AG09309 (cell line): ENCODE results near the gene TPRN.

Source experiments
- DNase-seq: peaks from one replicate; pipeline ENCODE4 v3.0.0-alpha.2; 2010; ENCODE audit warnings: low read depth
- H3K4me3 ChIP-seq: 2 replicates; pipeline ENCODE4 v1.5.1; 2011; ENCODE audit warnings: mild to moderate bottlenecking, low read depth, low read length, moderate library complexity; ENCODE audit not compliant: control insufficient read depth
- TF ChIP-seq, protein P1 (sequence below): IDR thresholded peaks from 2 replicates; pipeline ENCODE4 v1.5.1; 2011; ENCODE audit warnings: mild to moderate bottlenecking, low read depth, low read length, inconsistent platforms; ENCODE audit not compliant: insufficient read depth, control insufficient read depth; ENCODE audit errors: missing control alignments

The TPRN gene

DNA sequence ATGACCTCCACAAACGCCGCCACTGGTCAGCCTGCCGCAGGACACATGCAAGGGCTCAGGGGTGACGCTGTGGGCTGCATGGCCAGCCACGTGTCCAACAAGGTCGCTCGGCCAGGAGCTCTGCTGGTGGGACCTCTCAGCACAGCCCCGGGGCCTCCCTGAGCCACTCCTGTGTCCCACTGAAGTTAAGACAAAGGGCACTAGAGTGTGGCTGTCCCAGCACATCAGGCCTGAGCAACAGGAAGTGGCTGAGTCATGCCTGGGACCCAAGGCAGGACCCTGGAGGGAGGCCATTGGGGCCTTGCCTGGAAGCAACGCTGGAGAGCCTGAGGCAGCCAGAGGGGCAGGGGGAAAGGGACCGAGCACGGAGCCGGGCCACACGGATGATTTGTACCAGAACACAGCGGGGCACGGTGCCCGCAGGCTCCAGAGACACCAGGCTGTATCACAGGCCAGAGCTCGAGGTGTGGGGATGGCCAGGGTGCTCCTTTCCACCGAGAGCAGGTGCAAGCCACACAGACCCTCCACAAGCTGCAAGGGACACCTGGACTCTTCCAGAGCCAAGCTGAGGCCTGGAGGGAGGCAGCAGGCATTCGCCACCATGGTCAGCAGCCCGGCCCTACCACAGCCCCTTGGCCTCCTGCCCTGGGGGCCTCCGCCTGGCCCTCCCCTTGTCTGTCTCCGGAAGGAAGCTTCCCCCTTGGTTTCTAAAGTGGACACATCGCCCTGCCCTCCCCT lies 22.2 kb downstream of the TPRN start:
- no peak for DNase-seq
- H3K4me3 ChIP-seq: no peak overlapping the region
- TF ChIP-seq, protein P1, sequence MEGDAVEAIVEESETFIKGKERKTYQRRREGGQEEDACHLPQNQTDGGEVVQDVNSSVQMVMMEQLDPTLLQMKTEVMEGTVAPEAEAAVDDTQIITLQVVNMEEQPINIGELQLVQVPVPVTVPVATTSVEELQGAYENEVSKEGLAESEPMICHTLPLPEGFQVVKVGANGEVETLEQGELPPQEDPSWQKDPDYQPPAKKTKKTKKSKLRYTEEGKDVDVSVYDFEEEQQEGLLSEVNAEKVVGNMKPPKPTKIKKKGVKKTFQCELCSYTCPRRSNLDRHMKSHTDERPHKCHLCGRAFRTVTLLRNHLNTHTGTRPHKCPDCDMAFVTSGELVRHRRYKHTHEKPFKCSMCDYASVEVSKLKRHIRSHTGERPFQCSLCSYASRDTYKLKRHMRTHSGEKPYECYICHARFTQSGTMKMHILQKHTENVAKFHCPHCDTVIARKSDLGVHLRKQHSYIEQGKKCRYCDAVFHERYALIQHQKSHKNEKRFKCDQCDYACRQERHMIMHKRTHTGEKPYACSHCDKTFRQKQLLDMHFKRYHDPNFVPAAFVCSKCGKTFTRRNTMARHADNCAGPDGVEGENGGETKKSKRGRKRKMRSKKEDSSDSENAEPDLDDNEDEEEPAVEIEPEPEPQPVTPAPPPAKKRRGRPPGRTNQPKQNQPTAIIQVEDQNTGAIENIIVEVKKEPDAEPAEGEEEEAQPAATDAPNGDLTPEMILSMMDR: no peak

DNA sequence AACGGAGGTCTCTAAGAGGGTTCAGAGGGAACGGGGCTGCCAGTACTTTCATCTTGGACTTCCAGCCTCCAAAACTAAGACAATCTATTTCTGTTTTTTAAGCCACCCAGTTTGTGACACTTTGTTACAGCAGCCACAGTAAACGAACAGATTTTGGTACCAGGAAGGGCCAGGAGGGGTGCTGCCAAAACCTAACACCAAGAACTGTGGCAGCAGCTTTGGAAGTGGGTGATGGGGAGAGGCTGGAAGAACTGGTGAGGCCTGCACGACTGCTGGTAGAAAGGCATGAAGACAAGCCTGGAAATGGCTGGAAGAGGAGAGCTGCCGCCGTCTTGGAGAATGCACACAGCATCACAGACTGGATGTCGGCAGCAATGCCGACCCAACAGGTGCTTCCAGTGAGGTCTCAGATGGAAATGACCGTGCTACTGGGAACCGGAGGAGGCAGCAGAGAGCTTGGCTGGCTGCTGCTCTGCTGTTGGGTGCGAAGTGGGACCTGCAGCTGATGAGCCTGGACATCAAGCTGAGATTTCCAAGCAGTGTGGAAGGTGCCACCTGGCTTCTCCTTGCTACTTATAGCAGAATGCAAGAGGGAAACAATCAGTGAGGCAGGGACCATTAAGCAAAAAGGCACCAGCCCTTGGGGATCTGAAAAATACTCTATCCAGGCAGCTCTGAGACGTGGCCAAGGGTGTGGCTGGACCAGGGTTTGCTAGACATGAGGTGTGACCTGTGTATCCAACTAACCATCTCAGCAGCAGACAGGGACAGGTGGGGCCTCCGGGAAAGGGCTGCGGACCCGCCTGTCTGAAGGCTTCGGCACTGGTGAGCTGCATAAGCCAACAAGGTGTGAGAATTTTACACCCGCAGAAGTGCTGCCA lies 24.0 kb downstream of the TPRN start:
- H3K4me3 ChIP-seq: no peak overlapping the region
- TF ChIP-seq, protein P1: peak; percentile 77
- DNase-seq: no peak

DNA sequence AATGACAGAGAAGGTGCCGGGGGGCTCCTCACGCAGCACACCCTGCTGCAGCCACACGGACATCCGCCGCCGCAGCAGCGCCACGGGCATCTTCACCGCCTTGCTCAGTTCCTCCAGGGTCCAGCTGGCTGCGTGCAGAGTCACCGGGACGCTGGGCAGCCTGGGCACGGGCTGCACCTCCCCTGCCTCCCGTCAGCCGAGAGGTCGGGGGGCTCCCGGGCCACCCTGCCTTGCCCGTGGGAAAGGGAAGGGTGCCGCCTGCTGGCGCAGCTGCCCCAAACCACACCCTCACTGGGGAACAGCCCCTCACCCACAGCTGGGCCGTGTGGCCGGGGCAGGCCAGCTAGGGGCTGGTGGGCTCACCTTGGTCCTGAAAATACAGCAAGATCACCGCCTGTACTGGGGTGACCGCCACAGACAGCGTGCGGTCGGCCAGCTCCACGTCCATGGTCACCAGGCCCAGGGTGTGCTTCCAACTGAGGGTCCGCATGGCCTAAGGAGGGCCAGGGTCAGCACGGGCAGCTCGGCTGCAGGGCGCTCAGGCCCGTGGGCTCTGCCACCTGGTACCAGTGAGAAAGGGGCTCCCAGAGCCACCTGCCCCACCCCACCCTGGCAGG lies 25.1 kb downstream of the TPRN start:
- no peak overlapping the region for H3K4me3 ChIP-seq
- TF ChIP-seq, protein P1: peak; percentile 28

DNA sequence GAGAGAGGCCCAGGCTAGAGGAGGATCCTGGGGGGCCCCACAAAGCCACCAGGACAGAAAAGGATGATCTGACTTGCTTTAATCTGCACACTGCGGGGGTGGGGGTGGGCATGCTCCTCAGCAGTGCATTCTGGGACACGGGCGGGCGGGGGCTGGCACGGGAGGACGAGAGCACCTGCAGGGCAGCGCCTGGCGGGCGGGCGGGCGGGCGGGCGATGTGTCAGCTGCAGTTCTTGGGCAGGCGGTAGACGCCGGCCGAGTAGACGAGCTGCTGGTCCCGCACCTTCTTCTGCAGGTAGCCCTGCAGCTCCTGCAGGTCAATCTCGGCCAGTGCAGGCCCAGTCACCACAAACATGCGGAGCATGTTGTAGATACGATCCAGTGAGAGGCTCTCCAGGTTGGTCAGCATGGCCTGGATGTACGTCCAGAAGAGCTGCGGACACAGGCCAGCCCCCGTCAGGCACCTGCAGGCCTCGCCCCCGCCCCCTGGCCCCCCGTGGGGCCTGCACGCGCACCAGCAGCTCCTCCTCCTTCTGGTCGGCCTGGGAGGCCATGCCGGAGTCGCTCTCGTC lies 25.7 kb downstream of the TPRN start:
- no peak overlapping the region for H3K4me3 ChIP-seq
- DNase-seq: no peak
- TF ChIP-seq, protein P1: no peak

More for the DNA sequence above, 25.1 kb downstream of the TPRN start:
- DNase-seq: no peak

DNA sequence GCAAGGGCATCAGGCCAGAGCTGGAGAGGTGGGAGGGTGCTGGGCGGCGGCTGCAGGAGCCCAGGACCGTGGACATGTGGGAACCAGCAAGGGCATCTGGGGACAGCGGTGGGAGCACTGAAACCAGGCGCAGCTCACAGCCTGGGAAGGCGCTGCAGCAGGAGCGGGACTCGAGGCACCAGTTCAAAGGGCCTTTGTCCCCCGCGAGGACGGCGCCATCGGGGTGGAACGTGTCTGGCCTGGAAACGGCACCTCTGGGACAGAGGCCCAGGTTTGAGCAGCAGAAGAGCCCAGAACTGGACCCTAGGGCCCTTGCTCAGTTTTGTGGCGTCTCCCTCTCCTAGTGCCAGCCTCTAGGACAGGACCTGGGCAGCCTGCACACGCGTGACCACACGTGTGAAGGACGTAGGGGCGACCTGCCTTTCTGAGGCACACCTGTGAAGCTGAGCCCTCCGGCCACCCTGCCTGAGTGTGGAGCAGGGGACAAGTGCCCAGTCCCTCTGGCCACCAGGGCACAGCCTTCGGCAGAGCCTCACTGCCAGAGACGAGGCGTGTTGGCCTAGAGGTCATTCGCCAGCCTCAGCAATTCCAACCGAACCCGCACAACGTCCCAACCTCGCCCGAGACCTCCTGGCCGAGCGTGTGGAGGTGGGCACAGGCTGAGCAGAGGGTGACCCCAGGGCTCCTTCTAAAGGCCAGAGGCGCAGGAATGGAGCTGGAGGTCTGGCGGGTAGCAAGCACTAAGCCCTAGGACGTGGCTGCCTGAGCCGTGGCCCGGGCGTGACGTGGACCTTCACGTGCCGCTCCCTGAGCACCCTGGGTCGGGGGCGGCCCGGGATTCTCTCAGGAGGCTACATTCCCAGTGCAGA lies 26.5 kb downstream of the TPRN start:
- TF ChIP-seq, protein P1: no peak
- no peak for DNase-seq
- H3K4me3 ChIP-seq: no peak overlapping the region
